GM23248 (cell line): ENCODE data around the gene ARHGAP33. TPM values are rescaled to one million over a fixed set of nuclear protein-coding genes. Genes with fewer than 3 reads are reported as not detected.

Source experiments
- DNase-seq: peaks from one replicate; pipeline ENCODE4 v3.0.0-alpha.2; 2015
- H2AFZ ChIP-seq: fragments of 200-600 bp; sonication (generic); 2 replicates; pipeline ENCODE4 v1.6.1; 2016; ENCODE audit warnings: antibody characterized with exemption
- H3F3A ChIP-seq: fragments of 200-600 bp; sonication (generic); 2 replicates; pipeline ENCODE4 v1.6.1; 2016; ENCODE audit warnings: mild to moderate bottlenecking, antibody characterized with exemption, mixed run types; ENCODE audit not compliant: insufficient read depth
- H3K27ac ChIP-seq: fragments of 200-600 bp; sonication (generic); 2 replicates; pipeline ENCODE4 v1.5.1; 2016; ENCODE audit warnings: mild to moderate bottlenecking
- H3K27me3 ChIP-seq: fragments of 200-600 bp; sonication (generic); replicated peaks from 2 replicates; pipeline ENCODE4 v1.6.1; 2016; ENCODE audit warnings: mild to moderate bottlenecking; ENCODE audit not compliant: insufficient read depth
- H3K36me3 ChIP-seq: fragments of 200-600 bp; sonication (generic); 2 replicates; pipeline ENCODE4 v1.6.1; 2016; ENCODE audit warnings: low read depth, mild to moderate bottlenecking
- H3K4me1 ChIP-seq: fragments of 200-600 bp; sonication (generic); 2 replicates; pipeline ENCODE4 v1.6.1; 2016; ENCODE audit warnings: mild to moderate bottlenecking; ENCODE audit not compliant: insufficient read depth
- H3K4me2 ChIP-seq: fragments of 200-600 bp; sonication (generic); one replicate; pipeline ENCODE4 v1.6.1; 2016; ENCODE audit warnings: mild to moderate bottlenecking; ENCODE audit not compliant: unreplicated experiment
- H3K4me3 ChIP-seq: fragments of 200-600 bp; sonication (generic); 2 replicates; pipeline ENCODE4 v1.5.1; 2016; ENCODE audit warnings: mild to moderate bottlenecking
- H3K79me2 ChIP-seq: fragments of 200-600 bp; sonication (generic); 2 replicates; pipeline ENCODE4 v1.6.1; 2016; ENCODE audit warnings: mild to moderate bottlenecking; ENCODE audit not compliant: insufficient read depth
- H3K9ac ChIP-seq: fragments of 200-600 bp; sonication (generic); 2 replicates; pipeline ENCODE4 v1.6.1; 2016; ENCODE audit warnings: mild to moderate bottlenecking
- H3K9me2 ChIP-seq: fragments of 200-600 bp; sonication (generic); 2 replicates; pipeline ENCODE4 v1.6.1; 2016; ENCODE audit warnings: mixed run types, mild to moderate bottlenecking, moderate library complexity; ENCODE audit not compliant: insufficient read depth
- H3K9me3 ChIP-seq: fragments of 200-600 bp; sonication (generic); one replicate; pipeline ENCODE4 v1.6.1; 2017; ENCODE audit warnings: low read depth
- H4K20me1 ChIP-seq: fragments of 200-600 bp; sonication (generic); 2 replicates; pipeline ENCODE4 v1.6.0; 2016; ENCODE audit not compliant: insufficient read depth
- EZH2 ChIP-seq: fragments of 200-600 bp; sonication (generic); IDR thresholded peaks from 2 replicates; pipeline ENCODE4 v1.6.1; 2018; ENCODE audit warnings: antibody characterized with exemption, mild to moderate bottlenecking; ENCODE audit not compliant: insufficient read depth, poor library complexity, severe bottlenecking
- EZH2phosphoT487 ChIP-seq: fragments of 200-600 bp; sonication (generic); IDR thresholded peaks from 2 replicates; pipeline ENCODE4 v1.6.1; 2018; ENCODE audit warnings: antibody characterized with exemption, moderate library complexity, mild to moderate bottlenecking, low read depth; ENCODE audit not compliant: insufficient read depth
- WGBS, 2 experiments: methylation state at CpG; one replicate each; pipeline ENCODE4 v1.1.6; 2015 to 2017; ENCODE audit warnings: low lambda C conversion rate in 2 of 2, low coverage in 1 of 2; ENCODE audit errors: missing lambda C conversion rate in 2 of 2; 5-methylcytosine and 5-hydroxymethylcytosine counted together
- in situ Hi-C: fragments of 300-500 bp; cut with MboI; formaldehyde crosslinking; loops from 2 replicates; pipeline ENCODE4 v1.15.0; 2020
- polyA plus RNA-seq: library from polyadenylated mRNA; unstranded; fragments of >200 nt; fragmentation: Nextera tagmentation; extraction: Ambion mirVana; gene quantifications from 2 replicates; pipeline ENCODE4 v1.2.1, GENCODE V29; 2016
- total RNA-seq: library from RNA; depleted of rRNA; stranded (reverse); fragments of >200 nt; shearing (Covaris generic); gene quantifications from 2 replicates; pipeline ENCODE4 v1.2.3, GENCODE V29; 2014

Gene ARHGAP33
- total and polyA plus RNA-seq, 2 experiments from 2014 or later, result 1.9 to 24.9 TPM

- no peaks in the 10 kb centered on the region for H3K27me3 ChIP-seq
- WGBS, 2 experiments, result 92 to 94% methylated on average over 18 of the region's 18 CpGs
- H3K4me3 ChIP-seq, result no peak overlapping the region
- no peak overlapping the region for H2AFZ ChIP-seq
- no peaks in the 10 kb centered on the region for H3K9me3 ChIP-seq
- H4K20me1 ChIP-seq, result no peaks in the 10 kb centered on the region
- H3K4me2 ChIP-seq, result no peak overlapping the region
- no peaks in the 10 kb centered on the region for H3K4me1 ChIP-seq
- peaks cover 30% of the 10 kb centered on the region; the same call in 1 of the 2 replicates for H3K36me3 ChIP-seq
- H3K9ac ChIP-seq, result no peak overlapping the region
- no peaks in the 10 kb centered on the region for H3K9me2 ChIP-seq
- H3K27ac ChIP-seq, result no peak overlapping the region
- no peak for TF ChIP-seq EZH2phosphoT487
- TF ChIP-seq EZH2, result no peak
- in situ Hi-C loops, result no loop called here
- no peak for DNase-seq
- 0 out of 2 replicates have a peak, but pooled peaks cover 2% of the 10 kb centered on the region for H3K79me2 ChIP-seq
- H3F3A ChIP-seq, result no peaks in the 10 kb centered on the region
These were observed 46.3 kb upstream of the ARHGAP33 start for GRCh38 chr19:35729021-35729420.

GRCh38 chr19:35729763-35730162 is 45.6 kb upstream of the ARHGAP33 start:
- no peaks in the 10 kb centered on the region for H3K79me2 ChIP-seq
- H3K27ac ChIP-seq, result no peak overlapping the region
- no peak overlapping the region for H2AFZ ChIP-seq
- no peak overlapping the region for H3K9ac ChIP-seq
- H3K4me1 ChIP-seq, result no peaks in the 10 kb centered on the region
- no peak overlapping the region for H3K4me2 ChIP-seq
- H4K20me1 ChIP-seq, result no peaks in the 10 kb centered on the region
- 83 to 88% methylated on average over 9 to 11 of the region's 11 CpGs for WGBS, 2 experiments
- H3K36me3 ChIP-seq, result peaks cover 22% of the 10 kb centered on the region; the same call in 1 of the 2 replicates
- H3K9me2 ChIP-seq, result no peaks in the 10 kb centered on the region
- no peak overlapping the region for H3K4me3 ChIP-seq
- in situ Hi-C loops, result no loop called here
- H3K9me3 ChIP-seq, result no peaks in the 10 kb centered on the region
- no peaks in the 10 kb centered on the region for H3K27me3 ChIP-seq
- TF ChIP-seq EZH2phosphoT487 (no peak), EZH2 (no peak)
- no peaks in the 10 kb centered on the region for H3F3A ChIP-seq
- DNase-seq, result no peak

GRCh38 chr19:35730326-35730725 is 45.0 kb upstream of the ARHGAP33 start:
- Histone ChIP-seq H3K27me3 (no peaks in the 10 kb centered on the region), H3F3A (no peaks in the 10 kb centered on the region), H3K27ac (no peak overlapping the region), H3K9ac (no peak overlapping the region), H3K79me2 (no peaks in the 10 kb centered on the region), H2AFZ (no peak overlapping the region), H3K36me3 (peaks cover 17% of the 10 kb centered on the region; the same call in 1 of the 2 replicates), H3K9me2 (no peaks in the 10 kb centered on the region), H4K20me1 (no peaks in the 10 kb centered on the region), H3K4me3 (no peak overlapping the region), H3K4me2 (no peak overlapping the region), H3K4me1 (no peaks in the 10 kb centered on the region), H3K9me3 (no peaks in the 10 kb centered on the region)
- WGBS, 2 experiments, result 93 to 94% methylated on average over 17 to 18 of the region's 18 CpGs
- no peak for TF ChIP-seq EZH2phosphoT487
- TF ChIP-seq EZH2, result no peak
- in situ Hi-C loops, result no loop called here
- DNase-seq, result no peak

GRCh38 chr19:35731353-35731752 is 44.0 kb upstream of the ARHGAP33 start:
- Histone ChIP-seq H3K9me3 (no peaks in the 10 kb centered on the region), H3K4me2 (no peak overlapping the region), H4K20me1 (no peaks in the 10 kb centered on the region), H3K4me3 (no peak overlapping the region), H3K36me3 (peaks cover 13% of the 10 kb centered on the region; the same call in 1 of the 2 replicates), H3K9me2 (no peaks in the 10 kb centered on the region), H3K27me3 (no peaks in the 10 kb centered on the region), H3K79me2 (no peaks in the 10 kb centered on the region), H2AFZ (no peak overlapping the region), H3K9ac (no peak overlapping the region), H3F3A (no peaks in the 10 kb centered on the region), H3K27ac (no peak overlapping the region), H3K4me1 (no peaks in the 10 kb centered on the region)
- in situ Hi-C loops, result no loop called here
- DNase-seq, result no peak
- TF ChIP-seq EZH2 (no peak), EZH2phosphoT487 (no peak)
- 88 to 94% methylated on average over 2 to 9 of the region's 9 CpGs for WGBS, 2 experiments

- TF ChIP-seq EZH2phosphoT487, result no peak
- Histone ChIP-seq H3K4me1 (no peaks in the 10 kb centered on the region), H3K36me3 (peaks cover 11% of the 10 kb centered on the region; the same call in 1 of the 2 replicates), H4K20me1 (no peaks in the 10 kb centered on the region), H3F3A (no peaks in the 10 kb centered on the region), H2AFZ (no peak overlapping the region), H3K79me2 (no peaks in the 10 kb centered on the region), H3K27ac (no peak overlapping the region), H3K27me3 (no peaks in the 10 kb centered on the region), H3K4me3 (no peak overlapping the region), H3K9ac (no peak overlapping the region), H3K9me3 (no peaks in the 10 kb centered on the region), H3K4me2 (no peak overlapping the region), H3K9me2 (no peaks in the 10 kb centered on the region)
- 92 to 93% methylated on average over 16 to 21 of the region's 21 CpGs for WGBS, 2 experiments
- DNase-seq, result no peak
- in situ Hi-C loops, result no loop called here
These were observed 43.5 kb upstream of the ARHGAP33 start for GRCh38 chr19:35731779-35732405.
